Endothelial cell of hepatic sinusoid (primary cell): ENCODE measurements around the gene CRLF1.

Source experiments
- in situ Hi-C: cut with HindIII; loops from 2 replicates; pipeline ENCODE4 v1.10.0; 2017; ENCODE audit warnings: low sequenced_read_pairs

The CRLF1 gene

GRCh38 chr19:18568367-18568766, 38.2 kb downstream of the CRLF1 start:
- in situ Hi-C loops = no loop called here

GRCh38 chr19:18566953-18567352, 39.6 kb downstream of the CRLF1 start:
- in situ Hi-C loops = no loop called here

GRCh38 chr19:18562086-18562485, 44.5 kb downstream of the CRLF1 start:
- in situ Hi-C loops = no loop called here

- in situ Hi-C loops = no loop called here
These were observed 46.9 kb downstream of the CRLF1 start for GRCh38 chr19:18559685-18560084.

GRCh38 chr19:18558604-18559003, 48.0 kb downstream of the CRLF1 start:
- in situ Hi-C loops = no loop called here

GRCh38 chr19:18558202-18558555, 48.4 kb downstream of the CRLF1 start:
- in situ Hi-C loops = no loop called here

- in situ Hi-C loops = no loop called here
These were observed 49.0 kb downstream of the CRLF1 start, which contains the start of gene KXD1 for GRCh38 chr19:18557411-18558201. Gene KXD1, plus strand, starts transcription at chr19:18557870. Its CDS starts 4,187 bp downstream, at chr19:18562057.

- in situ Hi-C loops = no loop called here
These were observed 55.0 kb downstream of the CRLF1 start for GRCh38 chr19:18551631-18552030.

GRCh38 chr19:18543814-18544475, 62.7 kb downstream of the CRLF1 start:
- in situ Hi-C loops = loop anchor here (5.0 kb wide), 1 partner anchor 57 kb away; no protein-coding TSS in a partner anchor
